Erythroblast (primary cell): ENCODE data around the gene PTGFRN.

ENCODE experiments used
- GATA1 ChIP-seq: IDR thresholded peaks from 2 replicates; pipeline ENCODE4 v1.6.1; 2011; ENCODE audit warnings: low read depth, mild to moderate bottlenecking, control low read depth, low read length, moderate library complexity
- POLR2A ChIP-seq: IDR thresholded peaks from 2 replicates; pipeline ENCODE4 v1.6.1; 2011; ENCODE audit warnings: mild to moderate bottlenecking, low read length

DNA sequence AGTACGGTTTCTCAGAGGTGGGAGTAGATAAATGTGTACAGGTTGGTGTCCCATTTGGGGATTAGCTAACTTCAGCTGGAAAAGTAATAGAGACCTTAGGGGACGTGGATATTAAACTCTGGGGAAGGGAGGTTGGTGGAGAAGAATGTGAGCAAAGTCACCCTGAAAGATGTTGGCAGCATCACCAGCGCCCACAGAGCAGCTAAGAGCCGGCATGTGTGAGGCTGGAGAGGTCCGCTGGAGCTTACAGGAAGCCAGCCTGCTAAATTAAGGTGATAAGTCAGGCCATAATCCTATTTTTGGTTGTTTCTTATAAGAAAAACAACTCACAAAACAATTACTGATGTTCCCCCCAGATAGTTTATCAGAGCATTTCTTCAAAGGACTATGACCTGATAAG lies 12.2 kb downstream of the PTGFRN start:
- TF ChIP-seq POLR2A (no peak), GATA1 (no peak)
